Measurements from ENCODE around the gene AIFM2.
"Not testable (repeated sequence)": the region's sequence is repeated elsewhere in the genome, so short reads cannot be mapped to it uniquely, and the experiment has no call there.

The AIFM2 gene

GRCh38 chr10:70132098-70133029 lies at the start of gene AIFM2:
Gene AIFM2 (minus strand): TSS chr10:70132825. CDS start chr10:70124084, 8,741 bp downstream.
- Histone ChIP-seq H3K36me3 (no peaks in the 10 kb centered on the region; the same call in 1 of the 2 replicates), H3K27ac (peak within 1 kb of the TSS; percentile 81), H3K27me3 (peaks cover 27% of the 10 kb centered on the region), H3K9ac (peak within 1 kb of the TSS; percentile 82), H3K4me3 (peak within 1 kb of the TSS; percentile 76), H3K9me3 (no peaks in the 10 kb centered on the region), H4K20me1 (no peaks in the 10 kb centered on the region), H3K4me2 (peak within 1 kb of the TSS; percentile 98), H3K4me1 (peaks cover 31% of the 10 kb centered on the region)
- no peak for TF ChIP-seq Cebpa-rat (IDR thresholded peaks at IDR 0.05)

DNA sequence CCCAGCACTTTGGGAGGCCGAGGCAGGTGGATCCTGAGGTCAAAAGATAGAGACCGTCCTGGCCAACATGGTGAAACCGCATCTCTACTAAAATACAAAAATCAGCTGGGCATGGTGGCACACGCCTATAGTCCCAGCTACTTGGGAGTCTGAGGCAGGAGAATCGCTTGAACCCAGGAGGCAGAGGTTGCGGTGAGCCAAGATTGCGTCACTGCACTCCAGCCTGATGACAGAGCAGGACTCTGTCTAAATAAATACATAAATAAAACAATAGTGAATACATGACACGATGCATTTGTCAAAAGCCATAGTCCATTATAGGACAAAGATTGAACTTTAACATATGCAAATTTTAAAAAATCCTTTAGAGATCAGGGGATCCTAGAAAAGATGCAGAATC lies 46.6 kb upstream of the AIFM2 start:
- H3K27me3 ChIP-seq, H3K9ac ChIP-seq, H4K20me1 ChIP-seq, H3K36me3 ChIP-seq, H3K4me2 ChIP-seq, H3K4me3 ChIP-seq, H3K27ac ChIP-seq, H3K4me1 ChIP-seq: not testable (repeated sequence)
- H3K9me3 ChIP-seq = peaks cover 14% of the 10 kb centered on the region

- peaks cover 14% of the 10 kb centered on the region for H3K9me3 ChIP-seq
- no peak overlapping the region for H3K9ac ChIP-seq
- H3K4me1 ChIP-seq = peaks cover 12% of the 10 kb centered on the region
- no peaks in the 10 kb centered on the region for H3K36me3 ChIP-seq
- no peak overlapping the region for H3K27ac ChIP-seq
- TF ChIP-seq Cebpa-rat (IDR thresholded peaks at IDR 0.05) = no peak
- H3K27me3 ChIP-seq = no peaks in the 10 kb centered on the region
- H4K20me1 ChIP-seq = no peaks in the 10 kb centered on the region
- no peak overlapping the region for H3K4me2 ChIP-seq
- H3K4me3 ChIP-seq = no peak overlapping the region
Observed at GRCh38 chr10:70178139-70178725, 45.6 kb upstream of the AIFM2 start.

DNA sequence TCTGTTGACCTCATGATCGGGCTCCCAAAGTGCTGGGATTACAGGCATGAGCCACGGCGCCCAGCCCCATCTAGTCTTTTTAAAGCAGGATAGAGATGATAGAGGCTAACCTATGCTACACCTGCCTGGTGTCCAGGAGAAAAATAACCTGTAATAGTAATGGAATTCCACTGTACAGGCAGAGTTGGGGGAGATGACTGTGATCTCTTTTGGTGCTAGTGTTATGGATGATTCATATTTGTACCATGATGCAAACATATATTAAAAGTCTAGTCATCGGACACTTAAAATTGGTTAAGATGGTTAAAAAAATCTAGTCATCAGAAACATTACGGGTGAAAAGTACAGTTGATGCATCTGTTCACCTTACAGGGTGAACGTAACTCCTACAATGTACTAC lies 43.8 kb upstream of the AIFM2 start:
- Histone ChIP-seq H3K9ac (no peak overlapping the region), H3K27me3 (no peaks in the 10 kb centered on the region), H3K9me3 (peaks cover 14% of the 10 kb centered on the region), H3K36me3 (no peaks in the 10 kb centered on the region), H4K20me1 (no peaks in the 10 kb centered on the region), H3K4me1 (peaks cover 9% of the 10 kb centered on the region), H3K27ac (no peak overlapping the region), H3K4me2 (no peak overlapping the region), H3K4me3 (no peak overlapping the region)
- TF ChIP-seq Cebpa-rat (IDR thresholded peaks at IDR 0.05) = no peak

GRCh38 chr10:70175516-70175915 lies 42.9 kb upstream of the AIFM2 start:
- Histone ChIP-seq H3K4me1 (peaks cover 14% of the 10 kb centered on the region), H3K9ac (no peak overlapping the region), H3K36me3 (no peaks in the 10 kb centered on the region), H3K9me3 (peaks cover 14% of the 10 kb centered on the region), H3K4me3 (no peak overlapping the region), H3K4me2 (no peak overlapping the region), H3K27ac (no peak overlapping the region), H3K27me3 (no peaks in the 10 kb centered on the region), H4K20me1 (no peaks in the 10 kb centered on the region)
- TF ChIP-seq Cebpa-rat (IDR thresholded peaks at IDR 0.05) = no peak

DNA sequence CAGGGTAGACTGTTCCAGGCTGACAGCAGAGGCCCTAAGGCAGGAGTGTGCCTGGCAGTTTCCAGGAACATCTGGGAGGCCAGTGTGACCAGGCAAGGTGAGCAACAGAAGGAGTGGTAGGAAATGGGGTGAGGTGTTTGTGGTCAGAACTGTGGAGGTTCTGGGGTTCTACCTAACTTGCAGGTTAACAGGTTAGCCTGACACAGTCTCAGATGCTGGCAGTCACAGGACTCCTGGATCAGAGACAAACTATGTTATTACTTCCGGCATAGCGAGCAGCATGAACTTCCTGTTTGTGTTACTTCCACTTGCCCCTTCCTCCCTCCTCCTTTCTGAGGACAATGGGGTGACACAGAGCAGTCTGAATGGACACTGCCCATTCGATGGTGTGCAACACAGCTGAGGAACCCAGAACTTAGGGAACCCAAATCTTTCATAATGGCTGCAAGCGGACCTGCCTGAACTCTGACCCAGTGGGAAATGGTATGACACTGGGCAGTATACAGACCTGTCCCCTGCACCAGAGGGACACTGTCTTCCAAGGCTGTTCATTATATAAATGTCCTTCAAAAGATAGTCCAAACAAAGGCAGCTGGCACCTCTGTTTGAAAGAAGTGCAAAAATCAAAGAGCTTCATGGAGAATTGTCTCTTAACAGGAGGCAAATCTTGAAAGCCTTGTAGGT lies 41.6 kb upstream of the AIFM2 start:
- Histone ChIP-seq H3K4me2 (peak overlapping the region; percentile 21), H4K20me1 (peaks cover 9% of the 10 kb centered on the region), H3K27me3 (no peaks in the 10 kb centered on the region), H3K27ac (no peak overlapping the region), H3K9ac (no peak overlapping the region), H3K4me1 (peaks cover 19% of the 10 kb centered on the region), H3K9me3 (peaks cover under 1% of the 10 kb centered on the region; the same call in 1 of the 2 replicates), H3K36me3 (no peaks in the 10 kb centered on the region), H3K4me3 (no peak overlapping the region)
- TF ChIP-seq Cebpa-rat (IDR thresholded peaks at IDR 0.05) = no peak

- peaks cover 63% of the 10 kb centered on the region for H3K4me1 ChIP-seq
- H4K20me1 ChIP-seq = peaks cover 53% of the 10 kb centered on the region
Observed at GRCh38 chr10:70169649-70170364, 37.2 kb upstream of the AIFM2 start.

DNA sequence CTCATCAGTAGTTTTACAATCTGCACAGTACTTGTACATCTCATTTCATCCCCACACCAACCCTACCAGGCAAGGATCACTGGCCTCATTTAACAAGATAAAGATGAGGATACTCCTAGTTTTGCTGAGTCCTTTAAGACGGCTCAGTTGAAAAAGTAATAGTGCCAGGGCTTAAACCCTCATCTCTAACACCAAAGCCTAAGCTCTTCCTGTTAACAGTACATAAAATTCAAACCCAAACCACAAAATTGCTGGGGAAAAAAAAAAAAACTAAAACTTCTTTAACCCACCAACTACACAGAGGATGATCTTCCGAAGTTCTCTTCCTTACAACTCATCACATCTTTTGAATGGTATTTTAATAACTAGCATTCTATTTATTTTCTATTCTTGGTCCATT lies 36.4 kb upstream of the AIFM2 start:
- no peaks in the 10 kb centered on the region for H3K9me3 ChIP-seq
- peak overlapping the region; percentile 97 for H3K4me2 ChIP-seq
- H3K27ac ChIP-seq = no peak overlapping the region
- peaks cover 61% of the 10 kb centered on the region for H4K20me1 ChIP-seq
- H3K27me3 ChIP-seq = no peaks in the 10 kb centered on the region
- peaks cover 29% of the 10 kb centered on the region for H3K36me3 ChIP-seq
- H3K4me1 ChIP-seq = peaks cover 66% of the 10 kb centered on the region
- TF ChIP-seq Cebpa-rat (IDR thresholded peaks at IDR 0.05) = no peak
- H3K9ac ChIP-seq = peak overlapping the region; percentile 97
- H3K4me3 ChIP-seq = peak overlapping the region; percentile 97

More at GRCh38 chr10:70169649-70170364, 37.2 kb upstream of the AIFM2 start:
- H3K27ac ChIP-seq = peak overlapping the region; percentile 92
- peak overlapping the region; percentile 97 for H3K4me3 ChIP-seq
- no peak for TF ChIP-seq Cebpa-rat (IDR thresholded peaks at IDR 0.05)
- no peaks in the 10 kb centered on the region for H3K27me3 ChIP-seq
- peak overlapping the region; percentile 97 for H3K4me2 ChIP-seq
- H3K9me3 ChIP-seq = no peaks in the 10 kb centered on the region
- peaks cover 29% of the 10 kb centered on the region for H3K36me3 ChIP-seq
- H3K9ac ChIP-seq = peak overlapping the region; percentile 97

- no peak overlapping the region for H3K4me3 ChIP-seq
- peaks cover 79% of the 10 kb centered on the region for H3K4me1 ChIP-seq
- TF ChIP-seq Cebpa-rat (IDR thresholded peaks at IDR 0.05) = no peak
- H4K20me1 ChIP-seq = peaks cover 77% of the 10 kb centered on the region
- H3K4me2 ChIP-seq = peak overlapping the region; percentile 15; the same call in 1 of the 2 replicates
- peaks cover 29% of the 10 kb centered on the region for H3K36me3 ChIP-seq
- no peaks in the 10 kb centered on the region for H3K9me3 ChIP-seq
- no peak overlapping the region for H3K9ac ChIP-seq
- H3K27ac ChIP-seq = no peak overlapping the region
- no peaks in the 10 kb centered on the region for H3K27me3 ChIP-seq
Observed at GRCh38 chr10:70167246-70167645, 34.6 kb upstream of the AIFM2 start.
